ENCODE measurements around the gene SPDYE6. TPM values are rescaled to one million over a fixed set of nuclear protein-coding genes. Genes with fewer than 3 reads are reported as not detected.

The SPDYE6 gene
- polyA plus RNA-seq, 3 donors, result 0.16 TPM; not detected in 2

- WGBS, 3 donors, result 39 to 65% (median 64%) methylated on average over 55 to 84 of the region's 84 CpGs
- H3K27ac ChIP-seq (ENCODE audit: low read depth, low read length), result no peak overlapping the region
Measured at GRCh38 chr7:102300643-102301221, 55.5 kb downstream of the SPDYE6 start.

GRCh38 chr7:102297487-102298218 is 58.6 kb downstream of the SPDYE6 start:
- no peak overlapping the region for H3K27ac ChIP-seq (ENCODE audit: low read depth, low read length)
- WGBS, 3 donors, result 90 to 95% (median 94%) methylated on average over 10 of the region's 10 CpGs

- 88 to 92% (median 90%) methylated on average over 7 of the region's 7 CpGs for WGBS, 3 donors
- H3K27ac ChIP-seq (ENCODE audit: low read depth, low read length), result no peak overlapping the region
Measured at GRCh38 chr7:102296514-102296913, 59.7 kb downstream of the SPDYE6 start.

DNA sequence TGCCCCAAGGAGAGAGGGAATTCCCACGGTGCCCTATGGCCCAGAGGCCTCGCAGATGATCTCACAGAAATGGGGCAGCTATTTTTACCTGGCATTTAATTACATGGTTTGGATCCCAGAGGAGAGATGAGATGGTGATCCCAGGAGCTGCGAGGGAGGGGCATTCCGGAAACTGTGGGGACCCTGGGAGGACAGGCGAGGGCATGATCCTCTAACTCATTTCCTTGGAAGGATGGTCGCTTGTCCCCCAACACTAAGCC is 60.1 kb downstream of the SPDYE6 start:
- H3K27ac ChIP-seq (ENCODE audit: low read depth, low read length), result no peak overlapping the region
- 81 to 88% (median 84%) methylated on average over 6 of the region's 6 CpGs for WGBS, 3 donors

Other genes with a start within 250 kb of the SPDYE6 start
- gene SH2B2, start 69.6 kb downstream of the SPDYE6 start, polyA plus RNA-seq, result 1 to 10 TPM; 1.6 to 7.8 (median 2.4) TPM
- gene PRKRIP1, start 39.9 kb upstream of the SPDYE6 start, polyA plus RNA-seq, result 10 to 100 TPM; 13.3 to 18.3 (median 16.3) TPM
- 10 to 100 TPM in 2 of 3 donors, 1 to 10 TPM in 1; 5.4 to 17.8 (median 11.6) TPM for gene ORAI2, start 77.1 kb upstream of the SPDYE6 start, polyA plus RNA-seq
- 1 to 10 TPM; 4.5 to 6.8 (median 5.7) TPM for gene ALKBH4, start 108.4 kb upstream of the SPDYE6 start, polyA plus RNA-seq
- gene LRWD1, start 108.5 kb upstream of the SPDYE6 start, polyA plus RNA-seq, result 10 to 100 TPM in 2 of 3 donors, 1 to 10 TPM in 1; 7.6 to 15.1 (median 10.4) TPM
- gene POLR2J, start 122.5 kb upstream of the SPDYE6 start, polyA plus RNA-seq, result 10 to 100 TPM; 41.1 to 95.5 (median 82.3) TPM
- gene RASA4B, start 161.3 kb upstream of the SPDYE6 start, polyA plus RNA-seq, result 10 to 100 TPM in 2 of 3 donors, 1 to 10 TPM in 1; 9.7 to 17.1 (median 12.6) TPM
- gene UPK3BL2, start 187.3 kb upstream of the SPDYE6 start, polyA plus RNA-seq, result 1 to 10 TPM; 3.6 to 9.8 (median 6.8) TPM
- under 1 TPM in 1 of 3 donors, not detected in 2; 0.03 TPM for gene SPDYE2, start 194.8 kb upstream of the SPDYE6 start, polyA plus RNA-seq
- 10 to 100 TPM; 33.7 to 84.8 (median 77.0) TPM for gene POLR2J3, start 216.1 kb upstream of the SPDYE6 start, polyA plus RNA-seq

All from adipose tissue (tissue), 3 donors.